Ovary (tissue), 9 donors: ENCODE results near the gene CTNNA3. TPM values are rescaled to one million over a fixed set of nuclear protein-coding genes. Genes with fewer than 3 reads are reported as not detected.

Source experiments
- DNase-seq, 5 donors: peaks; one replicate each; pipeline ENCODE4 v3.0.0-alpha.2; 2019 to 2020
- H3K27ac ChIP-seq, 2 donors: fragments of 200-600 bp; one replicate each; pipeline versions ENCODE4 v1.5.1 to v1.8.0; 2019 to 2022
- H3K27me3 ChIP-seq: fragments of 200-600 bp; one replicate; pipeline ENCODE4 v1.8.0; 2022
- H3K36me3 ChIP-seq: fragments of 200-600 bp; sonication (generic); one replicate; pipeline ENCODE4 v1.5.1; 2019
- H3K4me1 ChIP-seq: one replicate; pipeline ENCODE4 v1.8.1; 2013; ENCODE audit warnings: mild to moderate bottlenecking, moderate library complexity; ENCODE audit not compliant: insufficient read depth
- H3K4me3 ChIP-seq: fragments of 200-600 bp; sonication (generic); one replicate; pipeline ENCODE4 v1.5.1; 2017
- H3K9me3 ChIP-seq, 2 donors: fragments of 200-600 bp in 1 of 2; sonication (generic) in 1 of 2; one replicate each; pipeline versions ENCODE4 v1.5.1 to v1.8.1; 2013 to 2019; ENCODE audit warnings: mild to moderate bottlenecking in 1 of 2, moderate library complexity in 1 of 2
- EP300 ChIP-seq: sonication (generic); formaldehyde crosslinking; IDR thresholded peaks from one replicate; pipeline ENCODE4 v1.6.1; 2017; ENCODE audit warnings: antibody characterized with exemption
- POLR2A ChIP-seq: fragments of 450-650 bp; IDR thresholded peaks from one replicate; pipeline ENCODE4 v1.6.1; 2017; ENCODE audit warnings: antibody characterized with exemption, mild to moderate bottlenecking, moderate library complexity
- WGBS, 3 donors: extraction: QIAGEN DNeasy Blood & Tissue Kit in 1 of 3; methylation state at CpG; one replicate each; pipeline versions ENCODE4 v1.1.5 to v1.1.7; 2013 to 2017; 5-methylcytosine and 5-hydroxymethylcytosine counted together
- intact Hi-C, 4 donors: fragments of 100-400 bp; cut with DNase I; formaldehyde crosslinking; loops; one replicate each; pipeline versions ENCODE4 v1.11.0 to v1.15.1; 2022 to 2023
- polyA plus RNA-seq, 2 donors: library from polyadenylated mRNA; stranded (reverse); fragments of 200-250 nt in 1 of 2; fragments of 350-450 nt in 1 of 2; fragmentation: Illumina TruSeq in 1 of 2; extraction: RNeasy Lipid Tissue Mini Kit (QIAGEN cat#74804) in 1 of 2; gene quantifications; one replicate each; pipeline ENCODE4 v1.2.3, GENCODE V29; 2013 to 2014
- total RNA-seq, 7 donors: library from RNA; depleted of rRNA in 2 of 7; stranded (reverse); fragments of >200 nt in 2 of 7; fragmentation: NEBNext Ultra II Directional in 3 of 7; extraction: Animal tissue kit (Norgen Biotek cat#: 25700) in 3 of 7; gene quantifications; one replicate each; pipeline versions ENCODE4 v1.1.0 to v1.2.4, GENCODE V29; 2016 to 2023
- TF ChIP-seq, protein P1 (sequence below), 3 donors: fragments of 450-650 bp in 2 of 3; fragments of 200-600 bp in 1 of 3; IDR thresholded peaks; one replicate each; pipeline versions ENCODE4 v1.5.1 to v1.8.0; 2016 to 2022; ENCODE audit warnings: antibody characterized with exemption in 3 of 3, mild to moderate bottlenecking in 1 of 3
- donor health status: DM: no; HTN: no; CAD: no; lungs with moderate emphysema.
- donor health status: DM: no; HTN: no; CAD: no.
- donor health status: Bipolar disorder and iron deficiency.
- donor health status: DM: yes; HTN: yes; CAD: no.
- donor health status: DM: no; HTN: no; CAD: no.
- donor health status: DM: yes; HTN: yes; CAD: no.

The CTNNA3 gene
- total and polyA plus RNA-seq, 9 donors, result 1.9 to 9.7 (median 4.0) TPM

DNA sequence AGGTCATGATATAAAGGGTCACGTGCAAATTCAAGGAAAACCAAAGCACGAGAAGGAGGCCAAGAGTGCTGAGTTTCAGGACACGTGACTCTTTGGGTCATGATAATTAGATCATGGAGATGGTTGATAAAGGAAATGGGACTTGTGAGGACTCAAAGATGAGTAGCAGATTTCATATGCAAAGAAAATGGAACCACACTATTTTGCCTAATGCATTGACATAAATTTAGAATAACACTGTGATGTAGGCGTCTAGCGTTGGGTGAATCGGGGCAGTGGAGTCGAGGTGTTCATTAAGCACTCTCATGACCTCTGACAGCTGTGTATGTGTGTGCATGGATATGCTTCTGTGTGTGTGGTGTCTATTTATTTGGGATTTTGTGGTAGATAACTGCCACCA is 1795.7 kb downstream of the CTNNA3 start:
- DNase-seq, result no peak
- intact Hi-C loops, result no loop called here
- Histone ChIP-seq H3K36me3 (no peaks in the 10 kb centered on the region), H3K4me1 (no peaks in the 10 kb centered on the region), H3K4me3 (no peak overlapping the region), H3K27ac (no peak overlapping the region), H3K27me3 (no peaks in the 10 kb centered on the region), H3K9me3 (no peaks in the 10 kb centered on the region)
- TF ChIP-seq, protein P1, sequence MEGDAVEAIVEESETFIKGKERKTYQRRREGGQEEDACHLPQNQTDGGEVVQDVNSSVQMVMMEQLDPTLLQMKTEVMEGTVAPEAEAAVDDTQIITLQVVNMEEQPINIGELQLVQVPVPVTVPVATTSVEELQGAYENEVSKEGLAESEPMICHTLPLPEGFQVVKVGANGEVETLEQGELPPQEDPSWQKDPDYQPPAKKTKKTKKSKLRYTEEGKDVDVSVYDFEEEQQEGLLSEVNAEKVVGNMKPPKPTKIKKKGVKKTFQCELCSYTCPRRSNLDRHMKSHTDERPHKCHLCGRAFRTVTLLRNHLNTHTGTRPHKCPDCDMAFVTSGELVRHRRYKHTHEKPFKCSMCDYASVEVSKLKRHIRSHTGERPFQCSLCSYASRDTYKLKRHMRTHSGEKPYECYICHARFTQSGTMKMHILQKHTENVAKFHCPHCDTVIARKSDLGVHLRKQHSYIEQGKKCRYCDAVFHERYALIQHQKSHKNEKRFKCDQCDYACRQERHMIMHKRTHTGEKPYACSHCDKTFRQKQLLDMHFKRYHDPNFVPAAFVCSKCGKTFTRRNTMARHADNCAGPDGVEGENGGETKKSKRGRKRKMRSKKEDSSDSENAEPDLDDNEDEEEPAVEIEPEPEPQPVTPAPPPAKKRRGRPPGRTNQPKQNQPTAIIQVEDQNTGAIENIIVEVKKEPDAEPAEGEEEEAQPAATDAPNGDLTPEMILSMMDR (IDR thresholded peaks at IDR 0.05), result no peak
- TF ChIP-seq POLR2A, result no peak
- no peak for TF ChIP-seq EP300
- 77 to 90% (median 89%) methylated on average over 7 of the region's 7 CpGs for WGBS, 3 donors

- Histone ChIP-seq H3K9me3 (no peaks in the 10 kb centered on the region), H3K4me3 (no peak overlapping the region), H3K4me1 (no peaks in the 10 kb centered on the region), H3K27me3 (no peaks in the 10 kb centered on the region), H3K36me3 (no peaks in the 10 kb centered on the region), H3K27ac (no peak overlapping the region)
- WGBS, 3 donors, result 81 to 94% (median 88%) methylated on average over 1 of the region's 1 CpG
- DNase-seq, result no peak
- TF ChIP-seq POLR2A, result no peak
- TF ChIP-seq, protein P1 (IDR thresholded peaks at IDR 0.05), result no peak
- no peak for TF ChIP-seq EP300
- intact Hi-C loops, result no loop called here
Measured at GRCh38 chr10:65898055-65898454, 1797.9 kb downstream of the CTNNA3 start.

- H3K27me3 ChIP-seq, result no peaks in the 10 kb centered on the region
- peaks cover 2% of the 10 kb centered on the region for H3K4me1 ChIP-seq
- no peak for DNase-seq
- intact Hi-C loops, result no loop called here
- no peaks in the 10 kb centered on the region for H3K36me3 ChIP-seq
- WGBS, 3 donors, result 88 to 91% (median 90%) methylated on average over 7 of the region's 7 CpGs
- TF ChIP-seq, protein P1 (IDR thresholded peaks at IDR 0.05), result no peak
- no peak for TF ChIP-seq POLR2A
- TF ChIP-seq EP300, result no peak
- no peaks in the 10 kb centered on the region for H3K9me3 ChIP-seq
- no peak overlapping the region for H3K4me3 ChIP-seq
- no peak overlapping the region for H3K27ac ChIP-seq
Measured at GRCh38 chr10:65894961-65895360, 1801.0 kb downstream of the CTNNA3 start.

DNA sequence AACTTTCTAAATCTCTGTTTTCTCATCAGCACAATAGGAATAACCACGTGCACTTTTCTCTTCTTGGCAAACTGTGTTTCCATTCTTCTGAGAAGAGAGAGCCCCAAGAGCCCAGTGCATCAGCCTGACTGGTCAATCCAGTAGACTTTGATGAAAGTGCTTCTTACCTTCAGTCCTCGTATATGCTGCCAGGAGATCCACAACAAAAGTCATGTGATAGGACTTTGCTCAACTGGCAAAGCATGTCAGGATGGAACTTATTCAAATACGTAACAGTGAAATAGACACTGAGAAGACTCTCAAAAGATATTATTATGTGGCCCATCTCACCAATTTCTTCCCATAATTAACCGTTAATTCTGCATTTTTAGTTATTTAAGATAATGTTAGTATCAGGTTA is 1801.6 kb downstream of the CTNNA3 start:
- Histone ChIP-seq H3K4me3 (no peak overlapping the region), H3K27me3 (no peaks in the 10 kb centered on the region), H3K36me3 (no peaks in the 10 kb centered on the region), H3K9me3 (no peaks in the 10 kb centered on the region), H3K27ac (no peak overlapping the region), H3K4me1 (peaks cover 2% of the 10 kb centered on the region)
- TF ChIP-seq POLR2A, result no peak
- TF ChIP-seq EP300, result no peak
- TF ChIP-seq, protein P1 (IDR thresholded peaks at IDR 0.05), result no peak
- no peak for DNase-seq
- intact Hi-C loops, result no loop called here
- 88 to 93% (median 90%) methylated on average over 4 of the region's 4 CpGs for WGBS, 3 donors
